Prostate gland (tissue), 2 donors: ENCODE results near the gene IL17F. TPM values are rescaled to one million over a fixed set of nuclear protein-coding genes. Genes with fewer than 3 reads are reported as not detected.
A peak's percentile ranks its signal among the peaks of the same experiment; 100 is the strongest.

Experiments used
- DNase-seq: peaks from one replicate; pipeline ENCODE4 v3.0.0-alpha.2; 2019; ENCODE audit warnings: low spot score
- H3K27ac ChIP-seq, 2 donors: fragments of 200-600 bp; sonication (generic); 2 replicates each; pipeline ENCODE4 v1.5.1; 2017 to 2019
- H3K27me3 ChIP-seq: fragments of 200-600 bp; sonication (generic); replicated peaks from 2 replicates; pipeline ENCODE4 v1.5.1; 2019; ENCODE audit not compliant: insufficient read depth
- H3K36me3 ChIP-seq, 2 donors: fragments of 200-600 bp; sonication (generic); 1 replicate in 1 of 2; 2 replicates in 1 of 2; pipeline versions ENCODE4 v1.5.1 to v1.8.1; 2017 to 2019
- H3K4me1 ChIP-seq: fragments of 200-600 bp; sonication (generic); replicated peaks from 2 replicates; pipeline ENCODE4 v1.5.1; 2019
- H3K4me3 ChIP-seq, 2 donors: fragments of 200-600 bp; sonication (generic); 2 replicates each; pipeline ENCODE4 v1.5.1; 2017 to 2019
- H3K9me3 ChIP-seq: fragments of 200-600 bp; sonication (generic); 2 replicates; pipeline ENCODE4 v1.5.1; 2017
- POLR2A ChIP-seq: fragments of 450-650 bp; IDR thresholded peaks from one replicate; pipeline ENCODE4 v1.6.1; 2016; ENCODE audit warnings: antibody characterized with exemption, mild to moderate bottlenecking
- POLR2AphosphoS5 ChIP-seq: sonication (generic); formaldehyde crosslinking; IDR thresholded peaks from one replicate; pipeline ENCODE4 v1.6.1; 2017; ENCODE audit warnings: antibody characterized with exemption
- WGBS: methylation state at CpG from one replicate; pipeline ENCODE4 v1.1.5; 2018; 5-methylcytosine and 5-hydroxymethylcytosine counted together
- intact Hi-C: fragments of 100-400 bp; cut with DNase I; formaldehyde crosslinking; loops from one replicate; pipeline ENCODE4 v1.14.2; 2022
- total RNA-seq, 2 donors: library from RNA; depleted of rRNA; stranded (reverse); fragments of >200 nt; gene quantifications; one replicate each; pipeline ENCODE4 v1.1.0, GENCODE V29; 2016
- TF ChIP-seq, protein P1 (sequence below), 4 experiments: fragments of 200-600 bp in 2 of 4; fragments of 450-650 bp in 2 of 4; sonication (generic) in 2 of 4; IDR thresholded peaks; 1 replicate in 3 of 4; 2 replicates in 1 of 4; pipeline ENCODE4 v1.5.1; 2016 to 2019; ENCODE audit warnings: antibody characterized with exemption in 4 of 4, mild to moderate bottlenecking in 2 of 4, moderate library complexity in 2 of 4

IL17F gene
- total RNA-seq, 2 donors from 2014 or later = not detected

DNA sequence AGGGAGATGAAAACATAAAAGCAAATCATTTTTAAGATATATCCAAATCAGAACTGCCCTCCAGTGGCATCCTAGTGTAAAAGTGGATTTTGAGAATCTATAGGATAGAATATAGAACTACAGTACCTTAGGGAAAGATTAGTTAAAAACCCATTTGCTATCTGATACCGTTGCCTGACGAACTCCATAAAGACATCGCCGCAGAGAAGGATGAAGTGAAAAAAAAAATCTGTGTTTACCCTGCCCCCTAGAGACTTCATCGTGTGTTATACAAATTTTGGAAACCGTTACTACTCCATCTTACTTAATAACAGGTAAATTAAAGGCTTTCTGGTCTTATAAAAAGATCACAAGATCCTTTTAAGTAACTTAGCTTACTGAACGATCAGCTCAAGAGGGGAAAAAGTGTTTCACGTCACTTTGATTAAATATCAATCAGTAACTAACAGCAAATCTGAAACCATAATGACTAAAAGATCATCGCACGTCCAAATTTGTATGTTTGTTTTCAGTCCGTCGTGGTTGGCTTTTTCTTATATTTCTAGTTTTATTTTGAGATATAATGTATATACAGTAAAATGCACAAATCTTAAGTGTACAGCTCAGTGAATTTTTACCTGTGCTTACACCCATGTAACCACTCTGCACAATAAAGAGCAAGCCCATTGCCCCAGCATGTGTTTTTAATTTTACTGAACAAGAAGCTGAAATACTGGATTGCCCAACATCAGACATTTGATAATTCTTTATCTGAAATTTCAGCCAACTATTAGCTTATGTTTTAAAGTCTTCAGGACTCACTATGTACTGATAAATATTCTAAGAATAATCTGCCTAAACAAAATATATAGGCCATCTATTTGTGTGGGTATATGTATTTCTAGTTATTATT is 41.1 kb upstream of the IL17F start:
- Histone ChIP-seq H3K4me1 (no peaks in the 10 kb centered on the region), H3K9me3 (no peaks in the 10 kb centered on the region), H3K27ac (peak overlapping the region in 1 of 2 donors; percentile 11), H3K4me3 (peak overlapping the region; percentile 63 to 67), H3K27me3 (no peaks in the 10 kb centered on the region), H3K36me3 (peaks cover 0 to 5% of the 10 kb centered on the region in 2 donors)
- DNase-seq = no peak
- 15% methylated on average over 12 of the region's 12 CpGs for WGBS
- intact Hi-C loops = loop anchor here (1.0 to 10.0 kb wide), 4 partner anchors 77 to 382 kb away; partner anchors contain the start of genes PAQR8 and TRAM2
- TF ChIP-seq POLR2A (no peak), POLR2AphosphoS5 (no peak)
- TF ChIP-seq, protein P1, sequence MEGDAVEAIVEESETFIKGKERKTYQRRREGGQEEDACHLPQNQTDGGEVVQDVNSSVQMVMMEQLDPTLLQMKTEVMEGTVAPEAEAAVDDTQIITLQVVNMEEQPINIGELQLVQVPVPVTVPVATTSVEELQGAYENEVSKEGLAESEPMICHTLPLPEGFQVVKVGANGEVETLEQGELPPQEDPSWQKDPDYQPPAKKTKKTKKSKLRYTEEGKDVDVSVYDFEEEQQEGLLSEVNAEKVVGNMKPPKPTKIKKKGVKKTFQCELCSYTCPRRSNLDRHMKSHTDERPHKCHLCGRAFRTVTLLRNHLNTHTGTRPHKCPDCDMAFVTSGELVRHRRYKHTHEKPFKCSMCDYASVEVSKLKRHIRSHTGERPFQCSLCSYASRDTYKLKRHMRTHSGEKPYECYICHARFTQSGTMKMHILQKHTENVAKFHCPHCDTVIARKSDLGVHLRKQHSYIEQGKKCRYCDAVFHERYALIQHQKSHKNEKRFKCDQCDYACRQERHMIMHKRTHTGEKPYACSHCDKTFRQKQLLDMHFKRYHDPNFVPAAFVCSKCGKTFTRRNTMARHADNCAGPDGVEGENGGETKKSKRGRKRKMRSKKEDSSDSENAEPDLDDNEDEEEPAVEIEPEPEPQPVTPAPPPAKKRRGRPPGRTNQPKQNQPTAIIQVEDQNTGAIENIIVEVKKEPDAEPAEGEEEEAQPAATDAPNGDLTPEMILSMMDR (IDR thresholded peaks at IDR 0.05) = peak in 2 of 4 experiments; percentile 8 to 12

DNA sequence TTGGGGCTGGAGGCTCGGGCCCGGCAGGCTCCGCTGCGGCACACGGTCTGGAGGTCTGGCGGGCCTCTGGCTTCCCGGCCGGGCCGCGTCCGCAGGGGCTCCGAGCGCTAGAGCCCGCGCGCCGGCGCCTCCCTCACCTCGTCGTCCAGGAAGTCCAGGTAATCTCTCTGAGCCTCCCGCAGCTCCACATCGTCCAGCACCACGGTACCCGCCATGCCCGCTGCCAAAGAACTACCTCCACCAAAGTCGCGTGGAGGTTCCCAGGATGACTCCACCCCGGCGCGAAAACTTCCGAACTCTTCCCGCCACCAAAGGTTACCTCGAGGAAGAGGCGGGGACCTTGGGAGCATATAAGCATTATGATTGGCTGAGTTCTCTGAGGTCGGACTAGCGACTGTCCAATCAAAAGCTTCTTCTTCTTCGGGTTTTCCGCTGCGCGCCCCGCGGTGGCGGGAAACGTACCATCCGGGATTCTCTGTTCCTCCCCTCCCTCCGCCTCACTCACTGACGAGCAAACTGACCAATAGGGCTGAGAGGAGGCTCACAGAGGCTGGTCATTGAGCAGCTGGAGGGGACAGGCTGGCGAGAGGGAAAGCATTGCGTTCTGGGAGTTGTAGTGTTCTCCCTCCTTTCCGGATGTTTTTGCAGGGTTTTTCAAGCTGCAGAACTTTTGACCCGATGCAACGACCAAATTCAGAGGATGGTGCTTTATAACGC is 40.3 kb upstream of the IL17F start, which contains the start of gene MCM3:
Gene MCM3 (minus strand): TSS at position 283 of the 717 bp plus-strand sequence. CDS start 68 bp downstream, at position 215.
- DNase-seq = peak; percentile 98
- no peaks in the 10 kb centered on the region for H3K9me3 ChIP-seq
- H3K4me1 ChIP-seq = no peaks in the 10 kb centered on the region
- intact Hi-C loops = loop anchor here (1.0 to 10.0 kb wide), 4 partner anchors 78 to 383 kb away; partner anchors contain the start of genes PAQR8 and TRAM2
- H3K27me3 ChIP-seq = no peaks in the 10 kb centered on the region
- H3K36me3 ChIP-seq = peaks cover 0 to 5% of the 10 kb centered on the region in 2 donors
- TF ChIP-seq, protein P1 (IDR thresholded peaks at IDR 0.05) = peak in 2 of 4 experiments; percentile 49 to 62
- TF ChIP-seq POLR2A (peak; percentile 17), POLR2AphosphoS5 (peak; percentile 97)
- H3K4me3 ChIP-seq = peak within 1 kb of the TSS; percentile 63 to 67
- peak within 1 kb of the TSS; percentile 45 to 51 for H3K27ac ChIP-seq
- WGBS = under 1% methylated on average over 53 of the region's 53 CpGs

DNA sequence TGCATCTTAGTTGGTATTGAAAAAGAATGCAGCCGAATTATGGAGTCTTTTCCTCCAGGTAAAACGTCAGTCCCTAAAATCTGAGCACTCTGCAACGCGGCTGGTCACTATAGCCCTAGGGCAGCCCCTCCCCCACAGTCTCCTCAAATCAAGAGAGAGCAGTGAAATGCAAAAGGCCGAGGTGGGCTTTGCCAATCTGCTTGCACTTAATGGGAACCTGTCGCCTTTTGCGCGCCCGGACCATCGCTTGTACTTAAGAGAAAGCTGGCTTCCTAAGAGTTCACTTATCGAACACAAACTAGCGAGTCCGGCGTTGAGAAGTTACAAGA is 39.8 kb upstream of the IL17F start:
- WGBS = 0% methylated on average over 14 of the region's 14 CpGs
- Histone ChIP-seq H3K4me3 (peak overlapping the region; percentile 63 to 67), H3K4me1 (no peaks in the 10 kb centered on the region), H3K27me3 (no peaks in the 10 kb centered on the region), H3K9me3 (no peaks in the 10 kb centered on the region), H3K27ac (peak overlapping the region; percentile 45 to 51), H3K36me3 (peaks cover 0 to 5% of the 10 kb centered on the region in 2 donors)
- peak; percentile 21 for DNase-seq
- intact Hi-C loops = loop anchor here (10.0 kb wide), 1 partner anchor 291 kb away; the partner anchor contains the start of gene TRAM2
- TF ChIP-seq POLR2A = no peak
- TF ChIP-seq, protein P1 (IDR thresholded peaks at IDR 0.05) = no peak
- no peak for TF ChIP-seq POLR2AphosphoS5

DNA sequence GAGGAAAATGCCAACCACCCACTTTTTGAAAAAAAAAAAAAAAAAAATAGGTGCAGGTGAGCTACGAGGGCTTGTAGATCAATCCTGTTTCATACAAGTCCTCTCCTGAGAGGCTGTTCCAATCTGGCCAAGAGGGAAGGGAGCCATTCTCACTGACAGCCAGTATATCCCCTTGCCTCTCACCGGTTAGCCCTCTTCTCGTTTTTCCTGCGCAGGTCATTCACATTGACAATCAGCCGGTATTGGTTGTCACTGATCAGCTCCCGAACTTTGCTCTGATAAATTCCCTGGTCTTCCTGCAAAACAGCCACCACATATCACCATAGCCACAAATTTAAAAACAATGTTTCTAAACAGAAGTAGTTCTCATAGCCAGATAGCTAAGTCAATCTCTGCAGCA is 38.8 kb upstream of the IL17F start:
- DNase-seq = no peak
- intact Hi-C loops = loop anchor here (10.0 kb wide), 1 partner anchor 292 kb away; the partner anchor contains the start of gene TRAM2
- WGBS = 47% methylated on average over 6 of the region's 6 CpGs

More for the DNA sequence above, 38.8 kb upstream of the IL17F start:
- H3K4me3 ChIP-seq = no peak overlapping the region
- no peaks in the 10 kb centered on the region for H3K27me3 ChIP-seq
- no peaks in the 10 kb centered on the region for H3K4me1 ChIP-seq
- no peak overlapping the region for H3K27ac ChIP-seq
- TF ChIP-seq, protein P1 (IDR thresholded peaks at IDR 0.05) = no peak
- TF ChIP-seq POLR2A = no peak
- TF ChIP-seq POLR2AphosphoS5 = no peak
- no peaks in the 10 kb centered on the region for H3K9me3 ChIP-seq
- peaks cover 0 to 5% of the 10 kb centered on the region in 2 donors for H3K36me3 ChIP-seq
